Thoracic aorta (tissue), 2 donors: ENCODE results near the gene KCNK3. TPM values are rescaled to one million over a fixed set of nuclear protein-coding genes. Genes with fewer than 3 reads are reported as not detected.

Experiments
- ATAC-seq: fragments of 150-250 bp; one replicate; pipeline ENCODE4 v1.8.0; 2017; ENCODE audit warnings: low read depth; ENCODE audit not compliant: insufficient number of reproducible peaks, low FRiP score
- DNase-seq: peaks from one replicate; pipeline ENCODE4 v3.0.0-alpha.2; 2020; ENCODE audit warnings: low spot score
- H3K27ac ChIP-seq, 2 donors: fragments of 200-600 bp; sonication (generic); 1 replicate in 1 of 2; 2 replicates in 1 of 2; pipeline ENCODE4 v1.5.1; 2016; ENCODE audit warnings: mild to moderate bottlenecking in 2 of 2, moderate library complexity in 2 of 2
- H3K27me3 ChIP-seq: fragments of 200-600 bp; sonication (generic); replicated peaks from 2 replicates; pipeline ENCODE4 v1.6.0; 2016; ENCODE audit warnings: mild to moderate bottlenecking; ENCODE audit not compliant: insufficient read depth
- H3K36me3 ChIP-seq: fragments of 200-600 bp; sonication (generic); one replicate; pipeline ENCODE4 v1.5.1; 2016
- H3K4me1 ChIP-seq, 2 donors: fragments of 200-600 bp; sonication (generic); 1 replicate in 1 of 2; 2 replicates in 1 of 2; pipeline versions ENCODE4 v1.5.1 to v1.6.0; 2016; ENCODE audit warnings: low read depth in 2 of 2, mild to moderate bottlenecking in 1 of 2; ENCODE audit not compliant: control insufficient read depth in 1 of 2
- H3K4me3 ChIP-seq: fragments of 200-600 bp; sonication (generic); 2 replicates; pipeline ENCODE4 v1.5.1; 2016; ENCODE audit warnings: mild to moderate bottlenecking
- H3K9me3 ChIP-seq: fragments of 200-600 bp; sonication (generic); 2 replicates; pipeline ENCODE4 v1.5.1; 2016
- CTCF ChIP-seq: fragments of 200-600 bp; sonication (generic); IDR thresholded peaks from one replicate; pipeline ENCODE4 v1.5.1; 2019; ENCODE audit warnings: antibody characterized with exemption
- total RNA-seq, 2 donors: library from RNA; depleted of rRNA; stranded (reverse); fragments of >200 nt; gene quantifications; one replicate each; pipeline versions ENCODE4 v1.1.0 to v1.2.3, GENCODE V29; 2016

The KCNK3 gene
- total RNA-seq, 2 donors from 2014 or later = 6.9 to 19.6 TPM

GRCh38 chr2:26704441-26704977 is 12.0 kb downstream of the KCNK3 start:
- Histone ChIP-seq H3K9me3 (no peaks in the 10 kb centered on the region), H3K27ac (peak overlapping the region; percentile 76 to 85), H3K27me3 (no peaks in the 10 kb centered on the region), H3K4me1 (peaks cover 21 to 69% of the 10 kb centered on the region in 2 donors), H3K4me3 (no peak overlapping the region), H3K36me3 (no peaks in the 10 kb centered on the region)
- no peak for TF ChIP-seq CTCF
- ATAC-seq = peak; percentile 81
- DNase-seq = no peak

GRCh38 chr2:26705126-26705525 is 12.6 kb downstream of the KCNK3 start:
- peaks cover 21 to 74% of the 10 kb centered on the region in 2 donors for H3K4me1 ChIP-seq
- peak overlapping the region; percentile 76 to 85 for H3K27ac ChIP-seq
- no peak for ATAC-seq

GRCh38 chr2:26706093-26706492 is 13.6 kb downstream of the KCNK3 start:
- H3K27me3 ChIP-seq = no peaks in the 10 kb centered on the region
- DNase-seq (no peak), ATAC-seq (no peak)
- H3K36me3 ChIP-seq = no peaks in the 10 kb centered on the region
- peaks cover 31 to 78% of the 10 kb centered on the region in 2 donors for H3K4me1 ChIP-seq
- H3K27ac ChIP-seq = peak overlapping the region; percentile 76 to 85
- H3K9me3 ChIP-seq = no peaks in the 10 kb centered on the region
- TF ChIP-seq CTCF = no peak
- no peak overlapping the region for H3K4me3 ChIP-seq

More at GRCh38 chr2:26705126-26705525, 12.6 kb downstream of the KCNK3 start:
- Histone ChIP-seq H3K4me3 (no peak overlapping the region), H3K36me3 (no peaks in the 10 kb centered on the region), H3K9me3 (no peaks in the 10 kb centered on the region), H3K27me3 (no peaks in the 10 kb centered on the region)
- no peak for TF ChIP-seq CTCF
- DNase-seq = no peak

DNA sequence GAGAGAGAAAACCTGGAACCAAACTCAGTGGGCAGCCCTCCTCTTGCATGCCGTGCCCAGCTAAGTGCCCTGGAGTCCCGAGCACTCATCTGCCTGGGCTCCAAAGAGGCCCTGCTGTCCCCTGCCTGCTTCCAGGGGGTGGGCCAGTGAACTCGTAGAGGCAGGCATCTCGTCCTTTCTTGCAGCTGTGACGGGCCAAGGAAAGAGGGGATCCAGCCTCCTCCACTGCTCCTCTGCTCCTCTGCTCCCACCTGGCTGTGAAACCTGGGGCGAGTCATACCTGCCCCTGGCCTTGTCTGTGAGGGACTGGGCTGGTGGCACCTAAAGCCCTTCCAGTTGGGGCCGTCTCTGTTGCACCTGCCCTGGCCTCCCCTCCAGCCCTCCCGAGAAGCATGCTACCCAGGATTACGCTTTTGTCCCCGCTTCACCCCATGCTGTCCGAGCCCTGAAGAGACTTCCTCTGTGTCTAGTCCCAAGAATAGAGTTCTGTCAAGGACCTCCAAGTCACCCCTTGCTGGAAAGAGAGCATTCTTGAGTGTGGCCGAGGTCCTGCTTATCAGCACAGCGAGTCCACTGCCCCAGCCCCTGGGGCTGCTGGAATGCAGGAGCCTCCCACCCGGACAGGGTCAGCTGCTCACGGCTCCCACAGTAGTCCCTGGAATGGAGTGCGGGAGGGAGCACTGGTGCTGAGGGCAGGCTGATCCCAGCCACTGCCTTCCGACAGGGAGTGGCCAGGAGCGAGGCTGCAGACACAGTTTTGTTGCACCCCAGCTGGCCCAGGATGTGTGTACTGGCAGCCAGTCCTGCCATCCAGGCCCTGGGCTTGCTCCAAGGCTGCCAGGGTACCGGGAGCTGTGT is 14.3 kb downstream of the KCNK3 start:
- no peaks in the 10 kb centered on the region for H3K27me3 ChIP-seq
- no peaks in the 10 kb centered on the region for H3K36me3 ChIP-seq
- TF ChIP-seq CTCF = no peak
- peaks cover 38 to 78% of the 10 kb centered on the region in 2 donors for H3K4me1 ChIP-seq
- H3K27ac ChIP-seq = peak overlapping the region; percentile 76 to 85
- no peak overlapping the region for H3K4me3 ChIP-seq
- no peak for ATAC-seq
- no peak for DNase-seq
- no peaks in the 10 kb centered on the region for H3K9me3 ChIP-seq

- ATAC-seq (no peak), DNase-seq (no peak)
- Histone ChIP-seq H3K4me1 (peaks cover 38 to 83% of the 10 kb centered on the region in 2 donors), H3K27me3 (no peaks in the 10 kb centered on the region), H3K27ac (peak overlapping the region in 1 of 2 donors; percentile 85), H3K4me3 (no peak overlapping the region), H3K36me3 (no peaks in the 10 kb centered on the region), H3K9me3 (no peaks in the 10 kb centered on the region)
- no peak for TF ChIP-seq CTCF
Observed at GRCh38 chr2:26707747-26708146, 15.2 kb downstream of the KCNK3 start.
